Upper lobe of right lung (tissue), 1 donor: ENCODE measurements around the gene UCP3. TPM values are rescaled to one million over a fixed set of nuclear protein-coding genes. Genes with fewer than 3 reads are reported as not detected.

ENCODE experiments used
- ATAC-seq: fragments of 200-7000 bp; cut with Tn5 transposase; one replicate; pipeline ENCODE4 v1.9.1; 2020; ENCODE audit warnings: mild to moderate bottlenecking, moderate library complexity
- DNase-seq: peaks from one replicate; pipeline ENCODE4 v3.0.0-alpha.2; 2020
- H3K27ac ChIP-seq: fragments of 200-600 bp; one replicate; pipeline ENCODE4 v1.8.0; 2022
- H3K27me3 ChIP-seq: fragments of 200-600 bp; one replicate; pipeline ENCODE4 v1.8.0; 2022; ENCODE audit warnings: mild to moderate bottlenecking
- H3K36me3 ChIP-seq: fragments of 200-600 bp; one replicate; pipeline ENCODE4 v1.8.0; 2022
- H3K4me1 ChIP-seq: fragments of 200-600 bp; one replicate; pipeline ENCODE4 v1.8.0; 2022
- H3K4me3 ChIP-seq: fragments of 200-600 bp; one replicate; pipeline ENCODE4 v1.8.0; 2022; ENCODE audit warnings: mild to moderate bottlenecking
- H3K9me3 ChIP-seq: fragments of 200-600 bp; one replicate; pipeline ENCODE4 v1.8.0; 2022
- CTCF ChIP-seq: fragments of 200-600 bp; IDR thresholded peaks from one replicate; pipeline ENCODE4 v1.8.0; 2022; ENCODE audit warnings: antibody characterized with exemption
- intact Hi-C: fragments of 100-400 bp; cut with DNase I; formaldehyde crosslinking; loops from one replicate; pipeline ENCODE4 v1.11.0; 2022
- long read RNA-seq: library from polyadenylated mRNA; unstranded; transcript quantifications from one replicate; pipeline ENCODE4 v2.0.0, GENCODE V29; 2021
- total RNA-seq: library from RNA; stranded (reverse); fragmentation: NEBNext Ultra II Directional; extraction: Animal tissue kit (Norgen Biotek cat#: 25700); gene quantifications from one replicate; pipeline ENCODE4 v1.2.1, GENCODE V29; 2021
- donor health status: DM: no; HTN: yes; CAD: no; lungs with severe emphysema.

UCP3 gene
- 2.6 TPM for total RNA-seq
- long read RNA-seq, partial matches to known transcripts = 0 of 1 reads
- long read RNA-seq, other reads (novel, unspliced or antisense) = 1 of 1 reads

- no peak for ATAC-seq
- TF ChIP-seq CTCF = no peak
- no peak for DNase-seq
- Histone ChIP-seq H3K27me3 (no peaks in the 10 kb centered on the region), H3K4me1 (no peaks in the 10 kb centered on the region), H3K4me3 (no peak within 1 kb of the TSS), H3K27ac (no peak within 1 kb of the TSS), H3K36me3 (no peaks in the 10 kb centered on the region), H3K9me3 (no peaks in the 10 kb centered on the region)
- intact Hi-C loops = no loop called here
Measured at GRCh38 chr11:74008373-74009229, at the start of gene UCP3. Gene UCP3, minus strand, starts transcription at chr11:74009085. Its CDS starts 2,043 bp downstream, at chr11:74007042.

GRCh38 chr11:74057249-74058151, 48.6 kb upstream of the UCP3 start:
- ATAC-seq (no peak), DNase-seq (no peak)
- no peaks in the 10 kb centered on the region for H3K27me3 ChIP-seq
- H3K27ac ChIP-seq = no peak overlapping the region
- intact Hi-C loops = no loop called here
- no peaks in the 10 kb centered on the region for H3K9me3 ChIP-seq
- TF ChIP-seq CTCF = no peak
- H3K36me3 ChIP-seq = peaks cover 5% of the 10 kb centered on the region
- no peak overlapping the region for H3K4me3 ChIP-seq
- H3K4me1 ChIP-seq = no peaks in the 10 kb centered on the region

- no peak for TF ChIP-seq CTCF
- DNase-seq = no peak
- H3K4me1 ChIP-seq = no peaks in the 10 kb centered on the region
- no peak for ATAC-seq
- no peak overlapping the region for H3K27ac ChIP-seq
- intact Hi-C loops = no loop called here
- H3K9me3 ChIP-seq = no peaks in the 10 kb centered on the region
- H3K4me3 ChIP-seq = no peak overlapping the region
- peaks cover 5% of the 10 kb centered on the region for H3K36me3 ChIP-seq
- H3K27me3 ChIP-seq = no peaks in the 10 kb centered on the region
Measured at GRCh38 chr11:74055938-74056337, 47.1 kb upstream of the UCP3 start.

GRCh38 chr11:74050465-74050864, 41.6 kb upstream of the UCP3 start:
- peaks cover 26% of the 10 kb centered on the region for H3K36me3 ChIP-seq
- no peaks in the 10 kb centered on the region for H3K9me3 ChIP-seq
- H3K4me1 ChIP-seq = no peaks in the 10 kb centered on the region
- no peaks in the 10 kb centered on the region for H3K27me3 ChIP-seq
- H3K4me3 ChIP-seq = no peak overlapping the region
- H3K27ac ChIP-seq = no peak overlapping the region
- intact Hi-C loops = no loop called here
- ATAC-seq (no peak), DNase-seq (no peak)
- no peak for TF ChIP-seq CTCF

GRCh38 chr11:74048993-74049392, 40.1 kb upstream of the UCP3 start:
- intact Hi-C loops = no loop called here
- Histone ChIP-seq H3K36me3 (peaks cover 26% of the 10 kb centered on the region), H3K27me3 (no peaks in the 10 kb centered on the region), H3K27ac (no peak overlapping the region), H3K9me3 (no peaks in the 10 kb centered on the region), H3K4me3 (no peak overlapping the region), H3K4me1 (no peaks in the 10 kb centered on the region)
- DNase-seq (no peak), ATAC-seq (no peak)
- no peak for TF ChIP-seq CTCF
